ENCODE measurements around the gene PLCB4. TPM values are rescaled to one million over a fixed set of nuclear protein-coding genes. Genes with fewer than 3 reads are reported as not detected.

PLCB4 gene
- polyA plus RNA-seq, 1 experiment, result 18.6 TPM

- no peak for TF ChIP-seq CTCF (IDR thresholded peaks at IDR 0.05; ENCODE audit: low read depth, low read length)
- CTCF ChIA-PET, result interaction anchor here (0.8 kb wide), 1 partner anchor 269 kb away, joined by 6 read pairs; no protein-coding TSS in a partner anchor
- no peaks in the 10 kb centered on the region for H3K9me3 ChIP-seq (ENCODE audit: control insufficient read depth, insufficient read depth, low read length)
- no peak overlapping the region for H3K4me3 ChIP-seq (ENCODE audit: low read depth, low read length)
- DNase-seq (ENCODE audit: low read depth, low spot score), result no peak
- POLR2A ChIA-PET, result no interaction called here
- no peak overlapping the region for H3K27ac ChIP-seq (ENCODE audit: low read depth, low read length)
- no peaks in the 10 kb centered on the region for H3K27me3 ChIP-seq (ENCODE audit: control insufficient read depth, insufficient read depth, low read length)
Observed at GRCh38 chr20:9122571-9122970, 53.7 kb downstream of the PLCB4 start.

- H3K9me3 ChIP-seq (ENCODE audit: control insufficient read depth, insufficient read depth, low read length), result no peaks in the 10 kb centered on the region
- no peak for DNase-seq (ENCODE audit: low read depth, low spot score)
- ChIA-PET POLR2A (no interaction called here), CTCF (interaction anchor here (1.4 kb wide), 1 partner anchor 13 kb away, joined by 3 read pairs; no protein-coding TSS in a partner anchor)
- no peak overlapping the region for H3K4me3 ChIP-seq (ENCODE audit: low read depth, low read length)
- TF ChIP-seq CTCF (IDR thresholded peaks at IDR 0.05; ENCODE audit: low read depth, low read length), result no peak
- no peaks in the 10 kb centered on the region for H3K27me3 ChIP-seq (ENCODE audit: control insufficient read depth, insufficient read depth, low read length)
- H3K27ac ChIP-seq (ENCODE audit: low read depth, low read length), result no peak overlapping the region
Observed at GRCh38 chr20:9126527-9126926, 57.6 kb downstream of the PLCB4 start.

GRCh38 chr20:9128568-9128967, 59.7 kb downstream of the PLCB4 start:
- H3K9me3 ChIP-seq (ENCODE audit: control insufficient read depth, insufficient read depth, low read length), result peaks cover 2% of the 10 kb centered on the region; the same call in 1 of the 2 replicates
- ChIA-PET POLR2A (no interaction called here), CTCF (no interaction called here)
- TF ChIP-seq CTCF (IDR thresholded peaks at IDR 0.05; ENCODE audit: low read depth, low read length), result no peak
- no peaks in the 10 kb centered on the region for H3K27me3 ChIP-seq (ENCODE audit: control insufficient read depth, insufficient read depth, low read length)
- no peak overlapping the region for H3K27ac ChIP-seq (ENCODE audit: low read depth, low read length)
- H3K4me3 ChIP-seq (ENCODE audit: low read depth, low read length), result no peak overlapping the region
- DNase-seq (ENCODE audit: low read depth, low spot score), result no peak

GRCh38 chr20:9129756-9130155, 60.9 kb downstream of the PLCB4 start:
- Histone ChIP-seq H3K27ac (ENCODE audit: low read depth, low read length) (no peak overlapping the region), H3K9me3 (ENCODE audit: control insufficient read depth, insufficient read depth, low read length) (peaks cover 2% of the 10 kb centered on the region; the same call in 1 of the 2 replicates), H3K27me3 (ENCODE audit: control insufficient read depth, insufficient read depth, low read length) (no peaks in the 10 kb centered on the region), H3K4me3 (ENCODE audit: low read depth, low read length) (no peak overlapping the region)
- ChIA-PET POLR2A (no interaction called here), CTCF (interaction anchor here (0.6 to 2.5 kb wide), 5 partner anchors 71 to 370 kb away, joined by 3 to 12 read pairs (median 4); no protein-coding TSS in a partner anchor)
- no peak for DNase-seq (ENCODE audit: low read depth, low spot score)
- TF ChIP-seq CTCF (IDR thresholded peaks at IDR 0.05; ENCODE audit: low read depth, low read length), result no peak

GRCh38 chr20:9130521-9130920, 61.6 kb downstream of the PLCB4 start:
- no peak for DNase-seq (ENCODE audit: low read depth, low spot score)
- TF ChIP-seq CTCF (IDR thresholded peaks at IDR 0.05; ENCODE audit: low read depth, low read length), result no peak
- H3K4me3 ChIP-seq (ENCODE audit: low read depth, low read length), result no peak overlapping the region
- ChIA-PET POLR2A (no interaction called here), CTCF (interaction anchor here (0.9 to 2.5 kb wide), 5 partner anchors 263 to 381 kb away, joined by 3 to 12 read pairs (median 4); no protein-coding TSS in a partner anchor)
- no peaks in the 10 kb centered on the region for H3K27me3 ChIP-seq (ENCODE audit: control insufficient read depth, insufficient read depth, low read length)
- H3K9me3 ChIP-seq (ENCODE audit: control insufficient read depth, insufficient read depth, low read length), result peaks cover 2% of the 10 kb centered on the region; the same call in 1 of the 2 replicates
- no peak overlapping the region for H3K27ac ChIP-seq (ENCODE audit: low read depth, low read length)

All from AG04450 (cell line).